HL-60 (cell line): ENCODE data around the gene GALP.

Source experiments
- GABPA ChIP-seq: IDR thresholded peaks from 2 replicates; pipeline ENCODE4 v1.6.1; 2012; ENCODE audit warnings: low read depth
- POLR2AphosphoS5 ChIP-seq: IDR thresholded peaks from 2 replicates; pipeline ENCODE4 v1.6.1; 2012; ENCODE audit warnings: low read depth
- TF ChIP-seq, protein P1 (sequence below): IDR thresholded peaks from one replicate; pipeline ENCODE4 v1.5.1; 2011; ENCODE audit warnings: low read length, control low read depth, inconsistent platforms; ENCODE audit not compliant: insufficient read depth
- TF ChIP-seq, protein P2 (sequence below): IDR thresholded peaks from 2 replicates; pipeline ENCODE4 v1.6.1; 2012; ENCODE audit warnings: low read depth; ENCODE audit not compliant: insufficient replicate concordance

DNA sequence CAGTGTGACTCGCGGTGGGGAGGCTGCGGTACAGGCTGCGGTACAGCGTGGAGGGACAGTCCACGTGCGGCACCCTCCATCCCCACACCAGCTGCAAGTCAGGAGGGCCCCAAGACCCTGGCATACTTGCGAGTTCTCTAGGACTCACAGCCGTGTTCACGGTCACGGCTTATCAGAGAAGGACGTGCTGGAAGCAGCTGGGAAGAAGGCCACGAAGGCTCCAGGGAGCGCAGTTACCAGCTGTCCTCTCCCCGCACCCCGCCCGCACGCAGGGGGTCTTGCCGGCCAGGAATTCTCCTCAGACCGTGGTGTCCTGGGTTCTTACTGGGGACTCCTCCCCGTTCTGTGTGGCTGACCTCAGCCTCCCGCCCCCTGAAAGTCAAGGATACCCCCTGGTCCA lies 28.5 kb upstream of the GALP start:
- TF ChIP-seq, protein P1, sequence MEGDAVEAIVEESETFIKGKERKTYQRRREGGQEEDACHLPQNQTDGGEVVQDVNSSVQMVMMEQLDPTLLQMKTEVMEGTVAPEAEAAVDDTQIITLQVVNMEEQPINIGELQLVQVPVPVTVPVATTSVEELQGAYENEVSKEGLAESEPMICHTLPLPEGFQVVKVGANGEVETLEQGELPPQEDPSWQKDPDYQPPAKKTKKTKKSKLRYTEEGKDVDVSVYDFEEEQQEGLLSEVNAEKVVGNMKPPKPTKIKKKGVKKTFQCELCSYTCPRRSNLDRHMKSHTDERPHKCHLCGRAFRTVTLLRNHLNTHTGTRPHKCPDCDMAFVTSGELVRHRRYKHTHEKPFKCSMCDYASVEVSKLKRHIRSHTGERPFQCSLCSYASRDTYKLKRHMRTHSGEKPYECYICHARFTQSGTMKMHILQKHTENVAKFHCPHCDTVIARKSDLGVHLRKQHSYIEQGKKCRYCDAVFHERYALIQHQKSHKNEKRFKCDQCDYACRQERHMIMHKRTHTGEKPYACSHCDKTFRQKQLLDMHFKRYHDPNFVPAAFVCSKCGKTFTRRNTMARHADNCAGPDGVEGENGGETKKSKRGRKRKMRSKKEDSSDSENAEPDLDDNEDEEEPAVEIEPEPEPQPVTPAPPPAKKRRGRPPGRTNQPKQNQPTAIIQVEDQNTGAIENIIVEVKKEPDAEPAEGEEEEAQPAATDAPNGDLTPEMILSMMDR: no peak
- TF ChIP-seq POLR2AphosphoS5: no peak
- TF ChIP-seq, protein P2, sequence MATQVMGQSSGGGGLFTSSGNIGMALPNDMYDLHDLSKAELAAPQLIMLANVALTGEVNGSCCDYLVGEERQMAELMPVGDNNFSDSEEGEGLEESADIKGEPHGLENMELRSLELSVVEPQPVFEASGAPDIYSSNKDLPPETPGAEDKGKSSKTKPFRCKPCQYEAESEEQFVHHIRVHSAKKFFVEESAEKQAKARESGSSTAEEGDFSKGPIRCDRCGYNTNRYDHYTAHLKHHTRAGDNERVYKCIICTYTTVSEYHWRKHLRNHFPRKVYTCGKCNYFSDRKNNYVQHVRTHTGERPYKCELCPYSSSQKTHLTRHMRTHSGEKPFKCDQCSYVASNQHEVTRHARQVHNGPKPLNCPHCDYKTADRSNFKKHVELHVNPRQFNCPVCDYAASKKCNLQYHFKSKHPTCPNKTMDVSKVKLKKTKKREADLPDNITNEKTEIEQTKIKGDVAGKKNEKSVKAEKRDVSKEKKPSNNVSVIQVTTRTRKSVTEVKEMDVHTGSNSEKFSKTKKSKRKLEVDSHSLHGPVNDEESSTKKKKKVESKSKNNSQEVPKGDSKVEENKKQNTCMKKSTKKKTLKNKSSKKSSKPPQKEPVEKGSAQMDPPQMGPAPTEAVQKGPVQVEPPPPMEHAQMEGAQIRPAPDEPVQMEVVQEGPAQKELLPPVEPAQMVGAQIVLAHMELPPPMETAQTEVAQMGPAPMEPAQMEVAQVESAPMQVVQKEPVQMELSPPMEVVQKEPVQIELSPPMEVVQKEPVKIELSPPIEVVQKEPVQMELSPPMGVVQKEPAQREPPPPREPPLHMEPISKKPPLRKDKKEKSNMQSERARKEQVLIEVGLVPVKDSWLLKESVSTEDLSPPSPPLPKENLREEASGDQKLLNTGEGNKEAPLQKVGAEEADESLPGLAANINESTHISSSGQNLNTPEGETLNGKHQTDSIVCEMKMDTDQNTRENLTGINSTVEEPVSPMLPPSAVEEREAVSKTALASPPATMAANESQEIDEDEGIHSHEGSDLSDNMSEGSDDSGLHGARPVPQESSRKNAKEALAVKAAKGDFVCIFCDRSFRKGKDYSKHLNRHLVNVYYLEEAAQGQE: no peak
- no peak for TF ChIP-seq GABPA
